CD14-positive monocyte (primary cell): ENCODE data around the gene TAGAP. TPM values are rescaled to one million over a fixed set of nuclear protein-coding genes. Genes with fewer than 3 reads are reported as not detected.

ENCODE experiments used
- DNase-seq, 3 donors: peaks; one replicate each; pipeline ENCODE4 v3.0.0-alpha.2; 2011 to 2022
- H2AFZ ChIP-seq: 2 replicates; pipeline ENCODE4 v1.6.0; 2012; ENCODE audit warnings: mild to moderate bottlenecking, low read depth, low read length, inconsistent platforms; ENCODE audit not compliant: insufficient read depth, poor library complexity, severe bottlenecking
- H3K27ac ChIP-seq, 2 donors: 1 replicate in 1 of 2; 2 replicates in 1 of 2; pipeline ENCODE4 v1.5.1; 2012 to 2013; ENCODE audit warnings: low read length in 2 of 2, control low read depth in 1 of 2, inconsistent platforms in 1 of 2, low read depth in 1 of 2, mild to moderate bottlenecking in 1 of 2
- H3K27me3 ChIP-seq, 2 donors: one replicate each; pipeline versions ENCODE4 v1.6.0 to v1.6.1; 2011 to 2013; ENCODE audit warnings: low read length in 2 of 2; ENCODE audit not compliant: control insufficient read depth in 2 of 2, insufficient read depth in 2 of 2
- H3K36me3 ChIP-seq, 2 donors: replicated peaks in 1 of 2; 1 replicate in 1 of 2; 2 replicates in 1 of 2; pipeline versions ENCODE4 v1.5.1 to v1.6.1; 2012 to 2013; ENCODE audit warnings: low read length in 2 of 2, control low read depth in 1 of 2, inconsistent platforms in 1 of 2, mild to moderate bottlenecking in 1 of 2; ENCODE audit not compliant: insufficient read depth in 2 of 2, control insufficient read depth in 1 of 2
- H3K4me1 ChIP-seq, 2 donors: 1 replicate in 1 of 2; 2 replicates in 1 of 2; pipeline versions ENCODE4 v1.5.1 to v1.6.1; 2012 to 2013; ENCODE audit warnings: low read length in 2 of 2, control low read depth in 1 of 2, inconsistent platforms in 1 of 2, mild to moderate bottlenecking in 1 of 2, moderate library complexity in 1 of 2; ENCODE audit not compliant: insufficient read depth in 2 of 2, control insufficient read depth in 1 of 2
- H3K4me2 ChIP-seq: replicated peaks from 2 replicates; pipeline ENCODE3; 2012; ENCODE audit warnings: low read length, moderate library complexity, mild to moderate bottlenecking; ENCODE audit not compliant: poor library complexity, severe bottlenecking; ENCODE audit errors: extremely low read depth
- H3K4me3 ChIP-seq, 3 experiments: fragments of 200-600 bp in 1 of 3; sonication (generic) in 1 of 3; replicated peaks in 1 of 3; 1 replicate in 2 of 3; 2 replicates in 1 of 3; pipeline ENCODE4 v1.5.1; 2011 to 2013; ENCODE audit warnings: low read length in 3 of 3, mild to moderate bottlenecking in 3 of 3, control low read depth in 2 of 3, low read depth in 2 of 3, inconsistent platforms in 1 of 3, moderate library complexity in 1 of 3
- H3K79me2 ChIP-seq: 2 replicates; pipeline ENCODE4 v1.6.0; 2012; ENCODE audit warnings: mild to moderate bottlenecking, control low read depth, inconsistent platforms, low read length, moderate library complexity; ENCODE audit not compliant: insufficient read depth
- H3K9ac ChIP-seq: 2 replicates; pipeline ENCODE4 v1.6.0; 2017; ENCODE audit warnings: low read length, mild to moderate bottlenecking; ENCODE audit not compliant: insufficient read depth, poor library complexity, severe bottlenecking
- H3K9me3 ChIP-seq, 2 donors: replicated peaks in 1 of 2; 1 replicate in 1 of 2; 2 replicates in 1 of 2; pipeline versions ENCODE4 v1.5.1 to v1.6.1; 2012 to 2013; ENCODE audit warnings: low read length in 2 of 2, control low read depth in 1 of 2; ENCODE audit not compliant: control insufficient read depth in 1 of 2, insufficient read depth in 1 of 2
- H4K20me1 ChIP-seq: 2 replicates; pipeline ENCODE4 v1.6.0; 2012; ENCODE audit warnings: mild to moderate bottlenecking, low read length, control low read depth, moderate library complexity; ENCODE audit not compliant: insufficient read depth
- H3K27ac Mint-ChIP-seq, 7 donors: one replicate each; pipeline ENCODE4 v1.8.0; 2020; ENCODE audit warnings: mild to moderate bottlenecking in 7 of 7, mixed read lengths in 7 of 7, moderate library complexity in 6 of 7, inconsistent platforms in 2 of 7
- H3K27me3 Mint-ChIP-seq, 3 donors: one replicate each; pipeline ENCODE4 v1.8.0; 2021 to 2022; ENCODE audit warnings: low read depth in 3 of 3, mild to moderate bottlenecking in 3 of 3, mixed read lengths in 3 of 3, moderate library complexity in 3 of 3, inconsistent platforms in 1 of 3
- H3K36me3 Mint-ChIP-seq, 2 donors: one replicate each; pipeline ENCODE4 v1.8.0; 2020; ENCODE audit warnings: mixed read lengths in 2 of 2, inconsistent platforms in 1 of 2, mild to moderate bottlenecking in 1 of 2
- H3K4me1 Mint-ChIP-seq: one replicate; pipeline ENCODE4 v1.8.0; 2020; ENCODE audit warnings: mild to moderate bottlenecking, mixed read lengths
- H3K4me3 Mint-ChIP-seq, 2 donors: one replicate each; pipeline ENCODE4 v1.8.0; 2020; ENCODE audit warnings: mild to moderate bottlenecking in 2 of 2, mixed read lengths in 2 of 2, moderate library complexity in 1 of 2
- H3K9me3 Mint-ChIP-seq, 7 donors: one replicate each; pipeline ENCODE4 v1.8.0; 2020 to 2022; ENCODE audit warnings: mixed read lengths in 7 of 7, mild to moderate bottlenecking in 6 of 7, moderate library complexity in 6 of 7, inconsistent platforms in 2 of 7
- WGBS: methylation state at CpG from one replicate; pipeline ENCODE4 v1.1.5; 2013; ENCODE audit warnings: missing lambda C conversion rate; ENCODE audit not compliant: insufficient coverage; 5-methylcytosine and 5-hydroxymethylcytosine counted together
- intact Hi-C, 2 donors: fragments of 100-400 bp; cut with micrococcal nuclease; formaldehyde crosslinking; loops; one replicate each; pipeline versions ENCODE4 v1.15.0 to v1.15.1; 2023
- polyA plus RNA-seq, 3 donors: library from polyadenylated mRNA; depleted of rRNA in 1 of 3; unstranded in 2 of 3; stranded (reverse) in 1 of 3; fragments of 300-500 nt in 2 of 3; fragments of >200 nt in 1 of 3; fragmentation: Illumina TruSeq in 2 of 3; gene quantifications; 1 replicate in 2 of 3; 2 replicates in 1 of 3; pipeline ENCODE4 v1.2.3, GENCODE V29; 2012 to 2021
- TF ChIP-seq, protein P1 (sequence below): fragments of 200-600 bp; IDR thresholded peaks from one replicate; pipeline ENCODE4 v1.8.0; 2022; ENCODE audit warnings: antibody characterized with exemption, mild to moderate bottlenecking

The TAGAP gene
- polyA plus RNA-seq, 3 donors: 51.9 to 299 (median 59.1) TPM

DNA sequence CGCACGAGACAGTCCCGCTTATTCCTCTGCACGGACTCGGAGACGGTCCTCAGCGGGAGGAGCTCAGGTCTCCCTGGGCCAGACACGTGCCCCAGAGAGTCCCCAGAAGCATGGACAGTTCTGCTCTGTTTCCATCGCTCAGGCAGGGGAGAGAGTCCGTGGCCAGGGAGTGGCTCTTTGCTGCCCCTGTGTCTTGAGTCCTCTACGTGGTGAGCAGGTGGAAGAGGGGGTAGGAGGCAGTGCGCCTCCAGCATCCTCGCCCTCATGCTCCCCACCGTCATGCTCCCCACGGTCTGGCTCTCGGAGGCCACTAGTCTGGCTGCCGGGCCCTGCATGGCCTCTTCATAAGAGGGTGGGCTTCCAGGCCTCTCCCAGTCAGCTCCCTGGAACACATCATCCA is 8.9 kb downstream of the TAGAP start:
- Histone ChIP-seq H3K27ac (peak overlapping the region in 1 of 2 donors; percentile 7), H3K4me2 (peak overlapping the region; percentile 14), H4K20me1 (peaks cover 19% of the 10 kb centered on the region), H3K9me3 (no peaks in the 10 kb centered on the region), H3K4me3 (no peak overlapping the region), H3K36me3 (peaks cover 52 to 56% of the 10 kb centered on the region in 2 donors), H2AFZ (no peak overlapping the region), H3K4me1 (peaks cover 80 to 97% of the 10 kb centered on the region in 2 donors), H3K27me3 (no peaks in the 10 kb centered on the region), H3K79me2 (peaks cover 44% of the 10 kb centered on the region), H3K9ac (no peak overlapping the region)
- Mint-ChIP-seq H3K9me3 (peaks cover 0 to 3% (median 0%) of the 10 kb centered on the region in 7 donors), H3K4me1 (peaks cover 84% of the 10 kb centered on the region), H3K36me3 (peaks cover 47 to 62% of the 10 kb centered on the region in 2 donors), H3K27me3 (peaks cover 0 to 2% (median 2%) of the 10 kb centered on the region in 3 donors), H3K27ac (peak overlapping the region in 5 of 7 donors; percentile 8 to 100 (median 28)), H3K4me3 (no peak overlapping the region)
- no peak for DNase-seq
- intact Hi-C loops: loop anchor here in 1 of 2 donors (5.0 kb wide), 1 partner anchor 34 kb away; the partner anchor contains the start of gene RSPH3
- WGBS: 97% methylated on average over 14 of the region's 17 CpGs
- TF ChIP-seq, protein P1, sequence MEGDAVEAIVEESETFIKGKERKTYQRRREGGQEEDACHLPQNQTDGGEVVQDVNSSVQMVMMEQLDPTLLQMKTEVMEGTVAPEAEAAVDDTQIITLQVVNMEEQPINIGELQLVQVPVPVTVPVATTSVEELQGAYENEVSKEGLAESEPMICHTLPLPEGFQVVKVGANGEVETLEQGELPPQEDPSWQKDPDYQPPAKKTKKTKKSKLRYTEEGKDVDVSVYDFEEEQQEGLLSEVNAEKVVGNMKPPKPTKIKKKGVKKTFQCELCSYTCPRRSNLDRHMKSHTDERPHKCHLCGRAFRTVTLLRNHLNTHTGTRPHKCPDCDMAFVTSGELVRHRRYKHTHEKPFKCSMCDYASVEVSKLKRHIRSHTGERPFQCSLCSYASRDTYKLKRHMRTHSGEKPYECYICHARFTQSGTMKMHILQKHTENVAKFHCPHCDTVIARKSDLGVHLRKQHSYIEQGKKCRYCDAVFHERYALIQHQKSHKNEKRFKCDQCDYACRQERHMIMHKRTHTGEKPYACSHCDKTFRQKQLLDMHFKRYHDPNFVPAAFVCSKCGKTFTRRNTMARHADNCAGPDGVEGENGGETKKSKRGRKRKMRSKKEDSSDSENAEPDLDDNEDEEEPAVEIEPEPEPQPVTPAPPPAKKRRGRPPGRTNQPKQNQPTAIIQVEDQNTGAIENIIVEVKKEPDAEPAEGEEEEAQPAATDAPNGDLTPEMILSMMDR: no peak

DNA sequence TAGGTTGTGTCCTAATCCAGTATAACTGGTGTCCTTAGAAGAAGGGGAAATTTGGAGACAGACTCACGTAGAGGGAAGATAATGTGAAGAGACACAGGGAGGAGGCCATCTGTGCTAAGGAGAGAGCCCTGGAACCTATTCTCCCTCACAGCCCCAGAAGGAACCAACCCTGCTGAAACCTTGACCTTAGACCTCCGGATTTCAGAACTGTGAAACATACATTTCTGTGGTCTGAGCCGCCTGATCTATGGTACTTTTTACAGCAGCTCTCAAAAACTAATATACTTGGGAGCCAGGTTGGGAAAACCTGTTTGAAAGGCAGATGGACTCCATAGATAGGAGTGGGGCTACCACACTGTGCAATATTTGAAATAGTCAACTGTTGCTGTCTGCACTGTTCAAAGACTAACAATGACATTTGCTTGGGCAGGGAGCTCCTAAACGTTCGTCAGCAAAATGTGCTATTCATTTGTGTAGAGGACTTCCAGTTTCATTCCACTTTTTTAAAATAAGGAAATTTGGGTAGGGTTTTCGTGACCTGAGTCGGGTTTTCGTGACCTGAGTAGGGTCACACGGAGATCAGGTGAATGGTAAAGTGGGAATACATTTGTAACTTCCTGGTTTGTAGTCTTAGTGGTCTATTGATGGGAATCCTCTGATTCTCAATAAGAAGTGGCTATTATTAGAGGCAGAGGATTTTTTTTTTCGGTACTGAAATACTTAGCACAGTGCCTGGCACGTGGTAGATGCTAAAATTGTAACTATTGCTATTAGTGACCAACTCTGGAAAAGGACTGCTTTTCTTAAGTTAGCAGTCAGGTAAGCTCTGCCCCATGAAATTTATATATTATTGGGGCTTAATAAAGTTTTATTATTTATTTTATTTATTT is 11.4 kb downstream of the TAGAP start:
- Histone ChIP-seq H3K27me3 (no peaks in the 10 kb centered on the region), H3K36me3 (peaks cover 40% of the 10 kb centered on the region in 2 donors), H3K9me3 (no peaks in the 10 kb centered on the region), H3K4me2 (peak overlapping the region; percentile 76), H4K20me1 (peaks cover 19% of the 10 kb centered on the region), H3K4me3 (peak overlapping the region in 1 of 3 experiments; percentile 67), H3K4me1 (peaks cover 61 to 79% of the 10 kb centered on the region in 2 donors), H3K9ac (no peak overlapping the region), H3K27ac (peak overlapping the region; percentile 48 to 67), H3K79me2 (peaks cover 38% of the 10 kb centered on the region), H2AFZ (no peak overlapping the region)
- Mint-ChIP-seq H3K9me3 (peaks cover 0 to 3% (median 0%) of the 10 kb centered on the region in 7 donors), H3K4me1 (peaks cover 65% of the 10 kb centered on the region), H3K27ac (peak overlapping the region; percentile 68 to 91 (median 87)), H3K4me3 (no peak overlapping the region), H3K36me3 (peaks cover 35 to 41% of the 10 kb centered on the region in 2 donors), H3K27me3 (peaks cover 0 to 2% (median 0%) of the 10 kb centered on the region in 3 donors)
- peak in 2 of 3 donors; percentile 46 to 62 for DNase-seq
- 80% methylated on average over 3 of the region's 11 CpGs for WGBS
- TF ChIP-seq, protein P1: no peak
- intact Hi-C loops: no loop called here
